ENCODE data around the gene PRR35. TPM values are rescaled to one million over a fixed set of nuclear protein-coding genes. Genes with fewer than 3 reads are reported as not detected.

Gene PRR35
- total RNA-seq, 6 donors from 2014 or later, result not detected

DNA sequence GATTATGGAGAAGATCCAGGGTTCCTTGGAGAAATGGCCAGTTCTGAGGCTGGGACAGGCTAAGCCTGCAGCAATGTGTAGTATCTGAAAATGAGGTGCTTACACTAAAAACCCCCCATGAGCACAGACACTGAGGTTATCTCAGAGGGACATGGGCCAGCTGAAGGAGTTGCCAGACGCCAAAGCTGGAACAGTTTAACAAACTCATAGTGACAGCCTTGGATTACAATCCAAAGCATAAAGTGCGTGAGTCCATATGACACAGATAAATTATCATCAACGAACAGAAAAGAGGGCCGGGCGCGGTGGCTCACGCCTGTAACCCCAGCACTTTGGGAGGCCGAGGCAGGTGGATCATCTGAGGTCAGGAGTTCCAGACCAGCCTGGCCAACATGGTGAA, 43.9 kb upstream of the PRR35 start:
- TF ChIP-seq POLR2A (IDR thresholded peaks at IDR 0.05) (no peak), POLR2AphosphoS5 (IDR thresholded peaks at IDR 0.05) (no peak), EP300 (IDR thresholded peaks at IDR 0.05) (no peak)
- TF ChIP-seq, protein P1, sequence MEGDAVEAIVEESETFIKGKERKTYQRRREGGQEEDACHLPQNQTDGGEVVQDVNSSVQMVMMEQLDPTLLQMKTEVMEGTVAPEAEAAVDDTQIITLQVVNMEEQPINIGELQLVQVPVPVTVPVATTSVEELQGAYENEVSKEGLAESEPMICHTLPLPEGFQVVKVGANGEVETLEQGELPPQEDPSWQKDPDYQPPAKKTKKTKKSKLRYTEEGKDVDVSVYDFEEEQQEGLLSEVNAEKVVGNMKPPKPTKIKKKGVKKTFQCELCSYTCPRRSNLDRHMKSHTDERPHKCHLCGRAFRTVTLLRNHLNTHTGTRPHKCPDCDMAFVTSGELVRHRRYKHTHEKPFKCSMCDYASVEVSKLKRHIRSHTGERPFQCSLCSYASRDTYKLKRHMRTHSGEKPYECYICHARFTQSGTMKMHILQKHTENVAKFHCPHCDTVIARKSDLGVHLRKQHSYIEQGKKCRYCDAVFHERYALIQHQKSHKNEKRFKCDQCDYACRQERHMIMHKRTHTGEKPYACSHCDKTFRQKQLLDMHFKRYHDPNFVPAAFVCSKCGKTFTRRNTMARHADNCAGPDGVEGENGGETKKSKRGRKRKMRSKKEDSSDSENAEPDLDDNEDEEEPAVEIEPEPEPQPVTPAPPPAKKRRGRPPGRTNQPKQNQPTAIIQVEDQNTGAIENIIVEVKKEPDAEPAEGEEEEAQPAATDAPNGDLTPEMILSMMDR (IDR thresholded peaks at IDR 0.05), result no peak
- Histone ChIP-seq H3K9me3 (no peaks in the 10 kb centered on the region), H3K36me3 (peaks cover 2 to 56% (median 40%) of the 10 kb centered on the region in 4 donors), H3K27ac (no peak overlapping the region), H3K4me1 (peaks cover 0 to under 1% (median 0%) of the 10 kb centered on the region in 4 donors), H3K4me3 (no peak overlapping the region), H3K27me3 (no peaks in the 10 kb centered on the region)
- ATAC-seq (ENCODE audit: low FRiP score in 2 of 2), result no peak
- 94% methylated on average over 8 of the region's 8 CpGs for WGBS, 2 donors
- no peak for DNase-seq

DNA sequence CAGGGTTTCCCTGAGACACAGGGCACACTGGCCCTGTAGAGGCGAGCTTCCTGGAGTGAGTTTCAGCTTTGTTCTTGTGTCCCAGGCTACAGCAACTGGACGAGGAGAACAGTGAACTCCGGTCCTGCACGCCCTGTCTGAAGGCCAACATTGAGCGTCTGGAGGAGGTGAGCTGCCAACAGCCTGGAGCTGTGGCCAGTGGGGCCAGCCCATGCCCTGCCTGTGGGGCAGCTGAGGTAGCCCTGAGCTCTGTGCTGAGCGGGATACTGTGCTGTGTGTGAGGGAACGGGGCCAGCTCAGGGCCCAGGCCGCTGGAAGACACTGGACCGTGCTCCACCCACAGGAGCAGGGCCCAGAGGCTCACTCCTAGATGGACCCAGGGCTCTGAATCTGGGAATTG, 41.3 kb upstream of the PRR35 start:
- H3K9me3 ChIP-seq, result no peaks in the 10 kb centered on the region
- no peak overlapping the region for H3K4me3 ChIP-seq
- H3K4me1 ChIP-seq, result peaks cover 0 to 4% (median 0%) of the 10 kb centered on the region in 4 donors
- DNase-seq, result peak in 1 of 2 donors; percentile 62
- TF ChIP-seq POLR2A (IDR thresholded peaks at IDR 0.05) (no peak), EP300 (IDR thresholded peaks at IDR 0.05) (no peak), POLR2AphosphoS5 (IDR thresholded peaks at IDR 0.05) (no peak)
- TF ChIP-seq, protein P1 (IDR thresholded peaks at IDR 0.05), result no peak
- H3K36me3 ChIP-seq, result peaks cover 2 to 56% (median 37%) of the 10 kb centered on the region in 4 donors
- no peak for ATAC-seq (ENCODE audit: low FRiP score in 2 of 2)
- WGBS, 2 donors, result 88 to 90% methylated on average over 5 to 9 of the region's 9 CpGs
- H3K27ac ChIP-seq, result no peak overlapping the region
- no peaks in the 10 kb centered on the region for H3K27me3 ChIP-seq

DNA sequence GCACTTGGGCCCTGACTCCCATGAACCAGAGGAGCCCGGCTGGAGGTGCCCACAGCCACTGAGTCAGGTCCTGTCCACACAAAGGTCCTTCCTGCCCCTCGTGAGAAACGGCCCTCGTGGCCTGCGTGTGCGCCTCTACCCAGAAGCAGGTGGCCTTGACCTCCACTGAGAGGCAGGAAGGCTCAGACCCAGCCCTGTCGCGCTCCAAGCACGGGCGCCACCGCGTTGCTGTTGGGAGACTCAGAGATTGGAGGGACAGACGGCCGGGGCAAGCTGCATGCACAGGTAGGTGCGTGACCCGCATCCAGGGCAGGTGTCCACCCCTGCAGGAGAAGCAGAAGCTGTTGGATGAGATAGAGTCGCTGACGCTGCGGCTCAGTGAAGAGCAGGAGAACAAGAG, 40.8 kb upstream of the PRR35 start:
- H3K27me3 ChIP-seq, result no peaks in the 10 kb centered on the region
- 92 to 97% methylated on average over 12 to 19 of the region's 19 CpGs for WGBS, 2 donors
- peaks cover 0 to 5% (median 0%) of the 10 kb centered on the region in 4 donors for H3K4me1 ChIP-seq
- peaks cover 2 to 55% (median 37%) of the 10 kb centered on the region in 4 donors for H3K36me3 ChIP-seq
- ATAC-seq (ENCODE audit: low FRiP score in 2 of 2) (no peak), DNase-seq (peak in 1 of 2 donors; percentile 82)
- no peak overlapping the region for H3K27ac ChIP-seq
- no peak overlapping the region for H3K4me3 ChIP-seq
- TF ChIP-seq EP300 (IDR thresholded peaks at IDR 0.05) (no peak), POLR2AphosphoS5 (IDR thresholded peaks at IDR 0.05) (no peak), POLR2A (IDR thresholded peaks at IDR 0.05) (no peak)
- TF ChIP-seq, protein P1 (IDR thresholded peaks at IDR 0.05), result no peak
- no peaks in the 10 kb centered on the region for H3K9me3 ChIP-seq

DNA sequence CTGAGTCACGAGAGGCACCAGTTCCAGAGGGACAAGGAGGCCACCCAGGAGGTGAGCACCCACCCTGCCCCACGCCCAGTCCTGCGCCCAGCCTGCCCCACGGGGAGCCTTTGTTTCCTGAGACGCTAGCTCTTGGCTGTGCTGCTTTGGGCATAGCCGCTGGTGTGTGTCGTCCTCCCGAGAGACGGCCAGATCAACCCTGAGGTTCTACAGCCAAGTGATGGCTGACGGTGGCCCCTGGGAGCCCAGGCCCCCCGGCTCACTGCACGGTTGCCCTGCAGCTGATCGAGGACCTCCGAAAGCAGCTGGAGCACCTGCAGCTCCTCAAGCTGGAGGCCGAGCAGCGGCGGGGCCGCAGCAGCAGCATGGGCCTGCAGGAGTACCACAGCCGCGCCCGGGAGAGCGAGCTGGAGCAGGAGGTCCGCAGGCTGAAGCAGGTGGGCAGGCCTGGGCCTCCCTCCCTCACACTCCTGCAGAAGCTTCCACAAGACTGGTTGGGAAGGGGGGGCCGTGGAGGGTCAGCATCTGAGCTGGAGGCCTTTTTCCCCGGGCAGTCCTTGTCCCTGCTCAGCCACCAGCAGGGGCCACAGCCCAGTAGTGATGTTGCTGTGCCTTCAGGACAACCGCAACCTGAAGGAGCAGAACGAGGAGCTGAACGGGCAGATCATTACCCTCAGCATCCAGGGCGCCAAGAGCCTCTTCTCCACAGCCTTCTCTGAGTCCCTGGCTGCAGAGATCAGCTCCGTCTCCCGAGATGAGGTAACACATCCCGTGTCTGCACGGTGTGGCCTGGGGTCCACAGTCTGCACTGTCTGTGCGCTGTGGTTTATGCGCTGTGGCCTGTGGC, 40.1 kb upstream of the PRR35 start:
- DNase-seq (peak in 1 of 2 donors; percentile 83), ATAC-seq (ENCODE audit: low FRiP score in 2 of 2) (no peak)
- no peak overlapping the region for H3K27ac ChIP-seq
- TF ChIP-seq EP300 (IDR thresholded peaks at IDR 0.05) (no peak), POLR2AphosphoS5 (IDR thresholded peaks at IDR 0.05) (no peak), POLR2A (IDR thresholded peaks at IDR 0.05) (no peak)
- TF ChIP-seq, protein P1 (IDR thresholded peaks at IDR 0.05), result no peak
- no peaks in the 10 kb centered on the region for H3K27me3 ChIP-seq
- no peaks in the 10 kb centered on the region for H3K9me3 ChIP-seq
- H3K4me1 ChIP-seq, result peaks cover 0 to 12% (median under 1%) of the 10 kb centered on the region in 4 donors
- H3K4me3 ChIP-seq, result no peak overlapping the region
- WGBS, 2 donors, result 94 to 95% methylated on average over 6 to 35 of the region's 35 CpGs
- peaks cover 2 to 49% (median 34%) of the 10 kb centered on the region in 4 donors for H3K36me3 ChIP-seq

All from upper lobe of left lung (tissue), 6 donors.